ENCODE results near the gene HS6ST2. TPM values are rescaled to one million over a fixed set of nuclear protein-coding genes. Genes with fewer than 3 reads are reported as not detected.

Gene HS6ST2
- total and polyA plus RNA-seq, 9 of the 15 experiments (the other 6 are each of a cell fraction or from before 2014, with no cell fraction given) = not detected

DNA sequence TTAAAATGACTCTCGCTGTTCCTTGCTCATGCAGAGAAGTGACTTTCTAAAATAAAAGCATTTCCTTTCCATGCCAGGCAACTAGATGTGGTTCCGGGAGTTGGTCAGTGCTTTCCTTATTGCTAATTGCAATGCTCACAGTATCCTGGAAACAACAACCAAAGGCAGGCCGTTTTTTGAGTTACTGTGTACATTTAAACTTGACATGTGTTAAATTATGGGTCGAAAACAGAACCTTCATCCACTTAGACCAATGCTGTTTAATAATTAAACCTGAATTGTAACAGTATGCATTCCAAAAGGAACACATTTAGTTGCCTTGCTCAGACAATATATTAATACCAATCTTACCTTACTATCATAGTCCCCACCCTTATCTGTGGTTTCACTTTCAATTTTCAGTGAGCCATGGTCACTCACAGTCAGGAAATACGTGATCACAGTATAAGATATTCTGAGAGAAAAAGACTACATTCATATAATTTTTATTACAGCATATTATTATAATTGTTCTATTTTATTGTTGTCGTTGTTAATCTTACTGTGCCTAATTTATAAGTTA, 102.6 kb downstream of the HS6ST2 start:
- H3K9me3 ChIP-seq (replicated peaks; ENCODE audit: control insufficient read depth, insufficient read depth, low read depth, low read length) = no peaks in the 10 kb centered on the region
- ChIA-PET CTCF (ENCODE audit: low intra/inter-chr PET ratio) (no interaction called here), POLR2A (no interaction called here)
- H3K9me1 ChIP-seq (ENCODE audit: control insufficient read depth, insufficient read depth, low read length) = no peaks in the 10 kb centered on the region
- TF ChIP-seq TARDBP (IDR thresholded peaks at IDR 0.05) (no peak), ZNF280A (IDR thresholded peaks at IDR 0.05; ENCODE audit: low read depth, partially characterized antibody) (no peak)
- no peak overlapping the region for H3K4me3 ChIP-seq
- no peak overlapping the region; the same call in 1 of the 2 replicates for H3K4me2 ChIP-seq (ENCODE audit: insufficient read depth, low read length)
- H3K36me3 ChIP-seq (ENCODE audit: control insufficient read depth, insufficient read depth, low read length) = no peaks in the 10 kb centered on the region
- no peaks in the 10 kb centered on the region for H3K4me1 ChIP-seq (replicated peaks in 1 of 2; ENCODE audit: control insufficient read depth in 2 of 2, insufficient read depth in 2 of 2, low read length in 2 of 2)
- H3K79me2 ChIP-seq (ENCODE audit: control insufficient read depth, insufficient read depth, low read length) = no peaks in the 10 kb centered on the region
- H2AFZ ChIP-seq (ENCODE audit: low read depth, low read length) = peak overlapping the region; percentile 51; the same call in 1 of the 2 replicates
- intact Hi-C loops (cut with micrococcal nuclease) = no loop called here
- no TSS peak for BruUV-seq (replicated peaks)
- ATAC-seq (no peak), FAIRE-seq (no peak), DNase-seq (ENCODE audit: extremely low read depth in 1 of 4, low spot score in 3 of 4) (no peak)
- WGBS (ENCODE audit: insufficient coverage, low coverage, missing lambda C conversion rate) = 0% methylated on average over 6 of the region's 6 CpGs
- no peaks in the 10 kb centered on the region for H3K27me3 ChIP-seq (ENCODE audit: control insufficient read depth in 2 of 2, insufficient read depth in 2 of 2, low read length in 2 of 2)
- H3K9ac ChIP-seq (ENCODE audit: insufficient read depth in 1 of 2, low read depth in 2 of 2, low read length in 2 of 2) = no peak overlapping the region
- in situ Hi-C loops (cut with MboI) = no loop called here
- no peak overlapping the region for H3K27ac ChIP-seq (ENCODE audit: extremely low read depth, low read depth, low read length)
- no peaks in the 10 kb centered on the region for H4K20me1 ChIP-seq (replicated peaks; ENCODE audit: control insufficient read depth, insufficient read depth, low read length)

DNA sequence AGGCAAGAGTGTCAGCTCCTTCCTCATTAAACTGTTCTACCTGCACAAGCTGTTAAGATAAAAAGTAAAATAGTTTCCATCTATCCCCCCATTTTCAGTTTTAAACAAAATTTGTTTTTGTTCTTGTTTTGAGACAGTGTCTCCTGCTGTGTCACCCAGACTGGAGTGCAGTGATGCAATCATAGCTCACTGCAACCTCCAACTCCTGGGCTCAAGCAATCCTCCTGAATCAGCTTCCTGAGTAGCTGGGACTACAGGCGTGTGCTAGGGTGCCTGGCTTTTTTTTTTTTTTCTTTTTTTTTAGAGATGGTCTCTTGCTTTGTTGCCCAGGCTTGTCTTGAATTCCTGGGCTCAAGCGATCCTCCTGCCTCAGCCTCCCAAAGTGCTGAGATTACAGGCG, 105.4 kb downstream of the HS6ST2 start:
- in situ Hi-C loops (cut with MboI) = no loop called here
- Histone ChIP-seq H3K9me3 (replicated peaks; ENCODE audit: control insufficient read depth, insufficient read depth, low read depth, low read length) (no peaks in the 10 kb centered on the region), H4K20me1 (replicated peaks; ENCODE audit: control insufficient read depth, insufficient read depth, low read length) (no peaks in the 10 kb centered on the region), H3K4me1 (replicated peaks in 1 of 2; ENCODE audit: control insufficient read depth in 2 of 2, insufficient read depth in 2 of 2, low read length in 2 of 2) (no peaks in the 10 kb centered on the region), H3K9ac (ENCODE audit: insufficient read depth in 1 of 2, low read depth in 2 of 2, low read length in 2 of 2) (no peak overlapping the region), H3K9me1 (ENCODE audit: control insufficient read depth, insufficient read depth, low read length) (no peaks in the 10 kb centered on the region), H2AFZ (ENCODE audit: low read depth, low read length) (no peak overlapping the region), H3K4me2 (ENCODE audit: insufficient read depth, low read length) (no peak overlapping the region), H3K27me3 (ENCODE audit: control insufficient read depth in 2 of 2, insufficient read depth in 2 of 2, low read length in 2 of 2) (no peaks in the 10 kb centered on the region), H3K79me2 (ENCODE audit: control insufficient read depth, insufficient read depth, low read length) (no peaks in the 10 kb centered on the region), H3K36me3 (ENCODE audit: control insufficient read depth, insufficient read depth, low read length) (no peaks in the 10 kb centered on the region), H3K4me3 (no peak overlapping the region), H3K27ac (ENCODE audit: extremely low read depth, low read depth, low read length) (no peak overlapping the region)
- intact Hi-C loops (cut with micrococcal nuclease) = no loop called here
- ChIA-PET CTCF (ENCODE audit: low intra/inter-chr PET ratio) (no interaction called here), POLR2A (no interaction called here)
- WGBS (ENCODE audit: insufficient coverage, low coverage, missing lambda C conversion rate) = 0% methylated on average over 1 of the region's 3 CpGs
- TF ChIP-seq FOXK1 (CRISPR knock-in tag; IDR thresholded peaks at IDR 0.05; ENCODE audit: borderline replicate concordance) (no peak), CEBPG (CRISPR knock-in tag; IDR thresholded peaks at IDR 0.05) (no peak), CEBPG (tag; conservative IDR thresholded peaks at IDR 0.05 in 1 of 2, IDR thresholded peaks at IDR 0.05 in 1 of 2) (0 out of 4 replicates have a peak, but pooled peaks of 1 of the 2 experiments have one; percentile 45)
- DNase-seq (ENCODE audit: extremely low read depth in 1 of 4, low spot score in 3 of 4) = no peak
- FAIRE-seq = no peak
- no TSS peak for BruUV-seq (replicated peaks)
- ATAC-seq = no peak

Measured in K562 (cell line).